ENCODE data around the gene CDKN2A.
A peak's percentile ranks its signal among the peaks of the same experiment; 100 is the strongest.

CDKN2A gene

GRCh38 chr9:22005702-22006606 is 11.8 kb upstream of the CDKN2A start:
- DNase-seq (ENCODE audit: low read depth in 2 of 2): no peak

GRCh38 chr9:22005021-22005701 is 11.0 kb upstream of the CDKN2A start:
- DNase-seq (ENCODE audit: low read depth in 2 of 2): no peak

GRCh38 chr9:22002038-22002437 is 7.8 kb upstream of the CDKN2A start:
- no peak for DNase-seq (ENCODE audit: low read depth in 2 of 2)

GRCh38 chr9:21998026-21998425 is 3.8 kb upstream of the CDKN2A start:
- DNase-seq (ENCODE audit: low read depth in 2 of 2): no peak

- no peak for DNase-seq (ENCODE audit: low read depth in 2 of 2)
These were observed 3.3 kb upstream of the CDKN2A start for GRCh38 chr9:21997480-21997879.

GRCh38 chr9:21996858-21997257 is 2.7 kb upstream of the CDKN2A start:
- DNase-seq (ENCODE audit: low read depth in 2 of 2): no peak

GRCh38 chr9:21996438-21996837 is 2.2 kb upstream of the CDKN2A start:
- DNase-seq (ENCODE audit: low read depth in 2 of 2): no peak

- DNase-seq (ENCODE audit: low read depth in 2 of 2): no peak
These were observed 1.6 kb upstream of the CDKN2A start for GRCh38 chr9:21995666-21996398.

- peak in 1 of 2 experiments; percentile 15 for DNase-seq (ENCODE audit: low read depth in 2 of 2)
These were observed 944 bp upstream of the CDKN2A start for GRCh38 chr9:21995006-21995665.

GRCh38 chr9:21994556-21995005 is 389 bp upstream of the CDKN2A start, which contains the start of gene CDKN2B-AS1:
Gene CDKN2B-AS1 (plus strand): TSS chr9:21994791.
- peak in 1 of 2 experiments; percentile 11 for DNase-seq (ENCODE audit: low read depth in 2 of 2)

GRCh38 chr9:21993007-21993406 is 1.2 kb downstream of the CDKN2A start:
- DNase-seq (ENCODE audit: low read depth in 2 of 2): no peak

GRCh38 chr9:21991072-21991959 is 2.9 kb downstream of the CDKN2A start:
- DNase-seq (ENCODE audit: low read depth in 2 of 2): no peak

GRCh38 chr9:21989440-21990189 is 4.6 kb downstream of the CDKN2A start:
- DNase-seq (ENCODE audit: low read depth in 2 of 2): no peak

- DNase-seq (ENCODE audit: low read depth in 2 of 2): no peak
These were observed 5.9 kb downstream of the CDKN2A start for GRCh38 chr9:21988056-21988990.

GRCh38 chr9:21985964-21986667 is 8.1 kb downstream of the CDKN2A start:
- no peak for DNase-seq (ENCODE audit: low read depth in 2 of 2)

GRCh38 chr9:21984101-21984500 is 10.1 kb downstream of the CDKN2A start:
- DNase-seq (ENCODE audit: low read depth in 2 of 2): no peak

- no peak for DNase-seq (ENCODE audit: low read depth in 2 of 2)
These were observed 10.6 kb downstream of the CDKN2A start for GRCh38 chr9:21983561-21983935.

All from fibroblast of skin of left biceps (primary cell).